ENCODE measurements around the gene MRM3. TPM values are rescaled to one million over a fixed set of nuclear protein-coding genes. Genes with fewer than 3 reads are reported as not detected.

MRM3 gene
- total RNA-seq, 2 experiments from 2014 or later = 29.5 to 47.1 TPM

DNA sequence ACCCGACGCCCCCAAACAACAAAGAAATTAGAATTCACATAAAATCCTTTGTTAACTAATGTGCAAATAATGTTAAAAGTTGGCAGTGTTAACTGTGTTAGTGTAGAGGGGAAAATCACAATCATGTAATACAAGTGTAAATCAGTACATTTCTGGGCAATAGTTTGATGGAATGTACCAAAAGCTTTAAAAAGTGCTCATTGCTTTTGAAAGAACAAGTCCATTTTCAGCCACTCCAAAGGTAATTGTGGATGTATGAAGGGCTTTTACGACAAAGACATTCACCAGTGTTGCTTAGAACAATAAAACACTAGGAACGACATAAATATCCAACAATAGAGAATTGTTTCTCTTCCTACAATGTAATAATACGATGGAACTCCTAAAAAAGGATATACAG, 9.1 kb upstream of the MRM3 start:
- H3K4me1 ChIP-seq (ENCODE audit: insufficient read depth, low read length, poor library complexity, severe bottlenecking) = no peaks in the 10 kb centered on the region
- no peak for TF ChIP-seq EZH2phosphoT487 (IDR thresholded peaks at IDR 0.05; ENCODE audit: borderline replicate concordance, low read depth, low read length)
- TF ChIP-seq, protein P1, sequence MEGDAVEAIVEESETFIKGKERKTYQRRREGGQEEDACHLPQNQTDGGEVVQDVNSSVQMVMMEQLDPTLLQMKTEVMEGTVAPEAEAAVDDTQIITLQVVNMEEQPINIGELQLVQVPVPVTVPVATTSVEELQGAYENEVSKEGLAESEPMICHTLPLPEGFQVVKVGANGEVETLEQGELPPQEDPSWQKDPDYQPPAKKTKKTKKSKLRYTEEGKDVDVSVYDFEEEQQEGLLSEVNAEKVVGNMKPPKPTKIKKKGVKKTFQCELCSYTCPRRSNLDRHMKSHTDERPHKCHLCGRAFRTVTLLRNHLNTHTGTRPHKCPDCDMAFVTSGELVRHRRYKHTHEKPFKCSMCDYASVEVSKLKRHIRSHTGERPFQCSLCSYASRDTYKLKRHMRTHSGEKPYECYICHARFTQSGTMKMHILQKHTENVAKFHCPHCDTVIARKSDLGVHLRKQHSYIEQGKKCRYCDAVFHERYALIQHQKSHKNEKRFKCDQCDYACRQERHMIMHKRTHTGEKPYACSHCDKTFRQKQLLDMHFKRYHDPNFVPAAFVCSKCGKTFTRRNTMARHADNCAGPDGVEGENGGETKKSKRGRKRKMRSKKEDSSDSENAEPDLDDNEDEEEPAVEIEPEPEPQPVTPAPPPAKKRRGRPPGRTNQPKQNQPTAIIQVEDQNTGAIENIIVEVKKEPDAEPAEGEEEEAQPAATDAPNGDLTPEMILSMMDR (conservative IDR thresholded peaks at IDR 0.05; ENCODE audit: low read length) = no peak
- H3K9me2 ChIP-seq (ENCODE audit: insufficient read depth, low read length) = no peaks in the 10 kb centered on the region
- no peak overlapping the region for H3K27ac ChIP-seq (ENCODE audit: low read depth, low read length, poor library complexity, severe bottlenecking)
- H2AFZ ChIP-seq (ENCODE audit: low read length) = no peak overlapping the region
- DNase-seq (ENCODE audit: low spot score) = no peak
- no peaks in the 10 kb centered on the region for H3K79me2 ChIP-seq (ENCODE audit: insufficient read depth, low read depth, low read length)
- no peaks in the 10 kb centered on the region for H3K9me3 ChIP-seq (ENCODE audit: low read length)
- ChIA-PET CTCF (ENCODE audit: unreplicated experiment) (no interaction called here), POLR2A (no interaction called here)
- no TSS peak for BruUV-seq (replicated peaks)
- no peaks in the 10 kb centered on the region for H4K20me1 ChIP-seq (ENCODE audit: insufficient read depth, low read length)
- no peak overlapping the region for H3K4me2 ChIP-seq (ENCODE audit: low read length)
- H3K36me3 ChIP-seq (ENCODE audit: insufficient read depth, low read length) = peaks cover 90% of the 10 kb centered on the region
- no peak overlapping the region for H3K4me3 ChIP-seq (ENCODE audit: low read depth, low read length, poor library complexity, severe bottlenecking)
- intact Hi-C loops (cut with micrococcal nuclease; ENCODE audit: unreplicated experiment) = no loop called here

DNA sequence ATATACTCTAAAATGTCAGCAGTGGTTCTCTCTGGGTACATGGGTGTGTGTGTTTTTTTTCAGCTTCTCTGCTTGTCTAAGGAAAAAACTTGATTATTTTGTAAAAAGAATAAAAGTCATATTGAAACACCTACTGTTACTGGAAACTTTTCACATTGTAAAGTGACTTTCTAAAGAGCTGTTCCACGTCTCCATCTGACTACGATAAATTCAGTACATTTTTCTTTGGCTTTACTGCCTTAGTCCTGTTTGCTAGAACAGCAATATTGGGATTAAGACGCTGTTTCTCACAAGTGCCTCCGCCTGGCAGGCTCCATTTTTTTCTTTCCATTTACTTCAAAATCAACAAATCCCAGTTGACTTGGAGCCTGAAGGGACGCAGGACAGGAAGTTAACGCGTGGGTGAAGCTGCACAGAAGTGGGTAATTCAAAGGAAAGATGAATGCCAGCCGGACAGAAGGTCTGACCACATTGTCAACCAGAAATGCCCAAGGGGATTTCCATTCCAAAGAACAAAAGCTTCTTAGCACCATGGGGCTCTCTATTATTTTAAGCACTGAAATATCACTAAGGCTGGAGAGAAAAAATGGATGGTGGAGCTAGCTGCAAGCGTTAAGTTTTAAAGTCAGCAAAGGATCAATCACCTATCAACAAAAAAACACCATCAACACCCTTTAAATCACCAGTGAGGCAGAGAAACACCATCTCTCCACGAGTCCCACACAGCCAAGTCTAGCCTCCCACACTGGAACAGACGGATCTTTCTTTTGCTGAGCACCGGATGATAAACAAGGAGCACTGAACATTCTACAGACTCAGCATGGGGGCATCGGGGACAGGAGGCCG, 8.5 kb upstream of the MRM3 start:
- BruUV-seq (replicated peaks) = no TSS peak
- no peak overlapping the region for H3K4me3 ChIP-seq (ENCODE audit: low read depth, low read length, poor library complexity, severe bottlenecking)
- CTCF ChIA-PET (ENCODE audit: unreplicated experiment) = no interaction called here
- H2AFZ ChIP-seq (ENCODE audit: low read length) = no peak overlapping the region
- no peak overlapping the region for H3K27ac ChIP-seq (ENCODE audit: low read depth, low read length, poor library complexity, severe bottlenecking)
- DNase-seq (ENCODE audit: low spot score) = no peak
- intact Hi-C loops (cut with micrococcal nuclease; ENCODE audit: unreplicated experiment) = no loop called here
- no peak overlapping the region for H3K4me2 ChIP-seq (ENCODE audit: low read length)
- H3K9me2 ChIP-seq (ENCODE audit: insufficient read depth, low read length) = no peaks in the 10 kb centered on the region
- POLR2A ChIA-PET = interaction anchor here (0.6 to 0.7 kb wide), 2 partner anchors 8 to 9 kb away, joined by 3 read pairs; partner anchors contain the start of genes GLOD4 and MRM3
- H3K36me3 ChIP-seq (ENCODE audit: insufficient read depth, low read length) = peaks cover 97% of the 10 kb centered on the region
- no peaks in the 10 kb centered on the region for H3K4me1 ChIP-seq (ENCODE audit: insufficient read depth, low read length, poor library complexity, severe bottlenecking)
- H3K79me2 ChIP-seq (ENCODE audit: insufficient read depth, low read depth, low read length) = peaks cover 3% of the 10 kb centered on the region; the same call in 1 of the 2 replicates
- TF ChIP-seq EZH2phosphoT487 (IDR thresholded peaks at IDR 0.05; ENCODE audit: borderline replicate concordance, low read depth, low read length) = no peak
- TF ChIP-seq, protein P1 (conservative IDR thresholded peaks at IDR 0.05; ENCODE audit: low read length) = no peak
- no peaks in the 10 kb centered on the region for H4K20me1 ChIP-seq (ENCODE audit: insufficient read depth, low read length)
- no peaks in the 10 kb centered on the region for H3K9me3 ChIP-seq (ENCODE audit: low read length)

DNA sequence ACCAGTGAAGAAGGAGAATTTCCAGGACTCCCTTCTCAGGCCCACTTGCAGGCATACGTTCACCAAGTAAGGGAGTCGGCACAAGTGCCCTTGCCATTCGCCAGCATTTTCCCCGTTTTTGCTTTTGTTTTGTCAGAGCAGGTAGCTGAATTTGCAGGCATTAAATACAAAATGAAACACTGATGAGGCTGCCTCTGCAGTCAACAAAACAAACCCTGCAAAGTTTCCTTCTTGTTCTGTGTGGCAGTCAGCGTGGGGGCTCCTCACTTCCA, 7.9 kb upstream of the MRM3 start:
- Histone ChIP-seq H3K4me1 (ENCODE audit: insufficient read depth, low read length, poor library complexity, severe bottlenecking) (no peaks in the 10 kb centered on the region), H4K20me1 (ENCODE audit: insufficient read depth, low read length) (no peaks in the 10 kb centered on the region), H3K4me2 (ENCODE audit: low read length) (no peak overlapping the region), H3K9me2 (ENCODE audit: insufficient read depth, low read length) (no peaks in the 10 kb centered on the region), H2AFZ (ENCODE audit: low read length) (no peak overlapping the region), H3K4me3 (ENCODE audit: low read depth, low read length, poor library complexity, severe bottlenecking) (no peak overlapping the region), H3K79me2 (ENCODE audit: insufficient read depth, low read depth, low read length) (peaks cover 5% of the 10 kb centered on the region; the same call in 1 of the 2 replicates), H3K9me3 (ENCODE audit: low read length) (no peaks in the 10 kb centered on the region), H3K27ac (ENCODE audit: low read depth, low read length, poor library complexity, severe bottlenecking) (no peak overlapping the region), H3K36me3 (ENCODE audit: insufficient read depth, low read length) (peaks cover 95% of the 10 kb centered on the region)
- ChIA-PET POLR2A (no interaction called here), CTCF (ENCODE audit: unreplicated experiment) (no interaction called here)
- TF ChIP-seq, protein P1 (conservative IDR thresholded peaks at IDR 0.05; ENCODE audit: low read length) = no peak
- TF ChIP-seq EZH2phosphoT487 (IDR thresholded peaks at IDR 0.05; ENCODE audit: borderline replicate concordance, low read depth, low read length) = no peak
- intact Hi-C loops (cut with micrococcal nuclease; ENCODE audit: unreplicated experiment) = no loop called here
- BruUV-seq (replicated peaks) = no TSS peak
- no peak for DNase-seq (ENCODE audit: low spot score)
